GM13977 (cell line): ENCODE measurements around the gene RHOBTB1.

Source experiments
- DNase-seq: peaks from one replicate; pipeline ENCODE4 v3.0.0; 2012; ENCODE audit warnings: low spot score
- in situ Hi-C: fragments of 300-500 bp; cut with MboI; formaldehyde crosslinking; loops from one replicate; pipeline ENCODE4 v1.12.0; 2022; ENCODE audit warnings: low sequenced_read_pairs, low pct_unique_long_range_greater_than_20kb, mixed read lengths, inconsistent platforms; ENCODE audit not compliant: unreplicated experiment
- TF ChIP-seq, protein P1 (sequence below): IDR thresholded peaks from 2 replicates; pipeline ENCODE4 v1.5.1; 2012; ENCODE audit warnings: mild to moderate bottlenecking, control low read depth; ENCODE audit not compliant: insufficient read depth; ENCODE audit errors: extremely low read depth, missing control alignments

Gene RHOBTB1

DNA sequence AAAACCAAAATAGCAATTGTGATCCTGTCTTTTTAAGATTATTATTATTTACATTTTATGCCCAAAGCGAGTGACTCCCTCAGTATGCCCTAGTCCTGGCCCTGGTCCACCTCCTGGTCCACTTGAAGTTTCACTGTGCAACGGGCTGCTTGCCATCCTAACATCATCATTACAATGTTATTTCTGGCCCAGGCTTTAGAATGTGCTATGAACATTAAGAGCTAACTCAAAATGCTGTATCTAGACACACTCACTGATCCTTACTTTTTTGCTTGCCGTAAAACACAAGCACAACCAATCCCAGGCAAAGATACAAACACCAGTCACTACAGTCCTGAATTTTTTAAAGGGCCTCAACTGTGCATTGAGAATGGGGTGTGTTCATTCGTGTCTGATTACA lies 38.4 kb downstream of the RHOBTB1 start:
- in situ Hi-C loops: no loop called here
- no peak for DNase-seq

DNA sequence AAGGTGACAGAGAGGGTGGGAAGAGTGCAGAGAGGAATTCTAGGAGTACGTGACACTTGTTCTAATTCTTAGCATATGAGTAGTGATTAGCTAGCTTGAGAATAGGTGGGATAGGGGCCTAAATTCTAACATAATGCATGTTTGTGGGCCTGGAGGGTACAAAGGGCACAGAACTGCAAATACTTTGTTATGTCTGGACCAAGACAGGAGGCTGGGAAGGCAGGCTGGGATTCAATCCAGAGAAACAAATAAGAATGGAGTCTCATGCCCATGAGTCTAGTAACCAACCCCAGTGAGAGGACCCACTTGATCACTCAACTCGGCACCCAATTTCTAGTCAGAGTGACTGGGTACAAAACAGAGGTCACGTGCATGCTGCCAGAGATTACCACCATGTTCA lies 40.9 kb downstream of the RHOBTB1 start:
- DNase-seq: no peak
- in situ Hi-C loops: no loop called here
- TF ChIP-seq, protein P1, sequence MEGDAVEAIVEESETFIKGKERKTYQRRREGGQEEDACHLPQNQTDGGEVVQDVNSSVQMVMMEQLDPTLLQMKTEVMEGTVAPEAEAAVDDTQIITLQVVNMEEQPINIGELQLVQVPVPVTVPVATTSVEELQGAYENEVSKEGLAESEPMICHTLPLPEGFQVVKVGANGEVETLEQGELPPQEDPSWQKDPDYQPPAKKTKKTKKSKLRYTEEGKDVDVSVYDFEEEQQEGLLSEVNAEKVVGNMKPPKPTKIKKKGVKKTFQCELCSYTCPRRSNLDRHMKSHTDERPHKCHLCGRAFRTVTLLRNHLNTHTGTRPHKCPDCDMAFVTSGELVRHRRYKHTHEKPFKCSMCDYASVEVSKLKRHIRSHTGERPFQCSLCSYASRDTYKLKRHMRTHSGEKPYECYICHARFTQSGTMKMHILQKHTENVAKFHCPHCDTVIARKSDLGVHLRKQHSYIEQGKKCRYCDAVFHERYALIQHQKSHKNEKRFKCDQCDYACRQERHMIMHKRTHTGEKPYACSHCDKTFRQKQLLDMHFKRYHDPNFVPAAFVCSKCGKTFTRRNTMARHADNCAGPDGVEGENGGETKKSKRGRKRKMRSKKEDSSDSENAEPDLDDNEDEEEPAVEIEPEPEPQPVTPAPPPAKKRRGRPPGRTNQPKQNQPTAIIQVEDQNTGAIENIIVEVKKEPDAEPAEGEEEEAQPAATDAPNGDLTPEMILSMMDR: no peak

More for the DNA sequence above, 38.4 kb downstream of the RHOBTB1 start:
- TF ChIP-seq, protein P1: no peak

DNA sequence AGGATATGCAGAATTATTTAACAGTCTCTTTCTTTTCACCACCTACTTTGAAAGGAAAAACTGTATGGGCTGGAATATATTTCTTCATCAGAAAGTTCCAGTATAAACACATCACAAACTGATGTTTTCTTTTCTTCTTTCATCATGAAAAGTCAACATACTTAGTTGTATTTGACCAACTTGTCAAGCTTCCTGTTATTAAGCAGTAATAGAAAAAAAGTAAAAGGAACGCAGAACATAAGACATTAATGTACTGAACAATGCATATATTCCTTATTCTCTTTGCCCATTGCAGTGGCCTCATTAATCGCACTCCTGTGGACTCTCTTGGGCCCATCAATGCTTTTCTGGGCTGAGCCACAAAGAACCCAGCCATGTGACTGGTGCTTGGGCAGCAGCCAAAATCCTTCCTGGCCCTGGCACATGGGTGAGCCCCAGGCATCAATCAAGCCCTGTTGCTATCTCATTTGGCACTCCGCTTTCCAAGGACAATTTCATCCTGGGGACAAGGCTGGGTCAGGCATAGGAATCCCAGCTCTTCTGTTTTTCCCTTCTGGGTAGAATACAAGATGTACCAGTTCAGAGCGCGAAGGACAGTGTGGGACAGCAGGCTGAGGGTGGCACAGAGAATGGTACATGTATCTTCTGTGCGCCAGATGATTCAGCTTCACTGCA lies 42.3 kb downstream of the RHOBTB1 start:
- TF ChIP-seq, protein P1: no peak
- no peak for DNase-seq
- in situ Hi-C loops: no loop called here

DNA sequence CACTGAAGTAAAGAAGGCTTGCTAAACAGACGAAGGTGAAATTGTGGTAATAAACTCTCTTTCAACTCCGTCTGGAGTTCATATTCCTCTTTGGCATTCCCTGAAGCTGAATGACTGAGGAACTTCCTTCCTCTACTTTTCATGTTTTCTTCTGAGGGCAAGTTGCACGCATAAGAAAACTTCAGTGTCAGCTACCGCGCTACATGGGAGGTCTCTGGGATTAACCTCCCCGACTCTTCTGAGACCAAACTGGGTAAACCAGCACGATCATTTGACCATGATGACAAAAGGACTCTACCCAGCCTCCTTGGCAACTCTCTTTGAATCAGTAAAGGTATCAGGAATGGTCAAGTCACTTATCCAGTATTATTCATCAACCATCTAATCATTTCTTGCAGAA lies 44.7 kb downstream of the RHOBTB1 start:
- no peak for DNase-seq
- TF ChIP-seq, protein P1: no peak
- in situ Hi-C loops: no loop called here

DNA sequence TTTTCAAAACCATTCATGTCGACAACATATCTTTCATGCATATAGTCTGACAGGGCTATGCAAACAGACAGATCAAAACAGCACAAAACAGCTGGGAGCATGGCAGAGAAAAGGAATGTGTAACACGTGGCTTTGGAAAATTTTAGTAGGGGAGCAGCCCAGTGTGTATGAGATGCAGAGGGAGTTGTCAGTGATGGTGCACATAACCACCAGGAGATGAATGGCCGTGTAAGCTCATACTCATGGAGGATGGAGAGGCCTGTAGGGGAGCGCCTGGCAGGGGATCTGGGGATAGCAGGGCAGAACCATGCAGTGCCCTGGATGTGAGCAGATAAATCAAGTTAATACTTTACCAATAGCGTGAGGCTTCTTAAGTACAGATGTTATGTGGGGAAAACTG lies 45.7 kb downstream of the RHOBTB1 start:
- TF ChIP-seq, protein P1: no peak
- in situ Hi-C loops: no loop called here
- DNase-seq: no peak

DNA sequence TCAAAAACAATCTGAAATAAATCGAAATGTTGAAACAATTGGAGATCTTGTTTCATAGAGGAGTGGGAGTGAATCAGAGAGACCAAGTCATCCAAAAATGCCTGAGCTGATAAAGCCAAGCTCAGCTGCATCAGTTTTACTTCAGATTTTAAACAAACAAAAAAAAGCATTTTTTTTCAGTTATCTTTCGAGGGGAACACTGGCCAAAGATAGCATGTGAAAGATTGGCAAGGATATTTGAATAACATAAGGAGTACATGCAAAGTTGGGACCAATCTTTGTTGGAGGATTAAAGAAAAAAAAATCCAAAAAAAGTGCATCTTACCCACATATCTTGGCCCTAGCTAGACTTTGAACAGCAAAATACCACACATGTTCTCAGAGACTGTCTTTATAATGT lies 47.2 kb downstream of the RHOBTB1 start:
- in situ Hi-C loops: no loop called here
- TF ChIP-seq, protein P1: no peak
- no peak for DNase-seq
